Measurements from ENCODE around the gene DNMT3A.

DNA sequence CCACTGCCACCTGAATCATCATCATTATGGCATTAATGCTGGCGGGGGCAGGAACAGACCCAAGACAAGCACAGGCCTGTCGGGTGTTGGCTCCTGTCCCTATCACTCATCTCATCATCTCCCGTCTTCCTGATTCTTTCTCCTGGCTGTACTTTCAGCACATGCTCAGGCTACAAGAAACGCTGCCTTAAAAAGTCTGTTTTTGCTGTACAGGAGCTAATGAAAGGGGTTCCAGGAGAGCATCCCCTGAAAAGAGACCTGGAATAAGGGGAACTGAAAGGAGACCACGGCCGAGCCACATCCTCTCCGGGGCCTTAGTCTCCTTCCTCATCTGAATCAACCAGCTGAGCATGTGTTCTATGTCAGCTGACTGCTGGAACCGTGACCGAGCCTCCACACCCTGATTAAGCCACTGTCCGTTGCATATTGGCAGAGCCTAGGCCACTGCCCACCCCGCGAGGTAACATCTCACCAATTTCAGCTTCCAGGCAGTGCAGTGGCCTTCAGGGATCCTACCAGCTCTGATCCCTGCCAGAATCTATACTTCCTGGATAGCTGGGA lies 62.6 kb downstream of the DNMT3A start:
- TF ChIP-seq, protein P1, sequence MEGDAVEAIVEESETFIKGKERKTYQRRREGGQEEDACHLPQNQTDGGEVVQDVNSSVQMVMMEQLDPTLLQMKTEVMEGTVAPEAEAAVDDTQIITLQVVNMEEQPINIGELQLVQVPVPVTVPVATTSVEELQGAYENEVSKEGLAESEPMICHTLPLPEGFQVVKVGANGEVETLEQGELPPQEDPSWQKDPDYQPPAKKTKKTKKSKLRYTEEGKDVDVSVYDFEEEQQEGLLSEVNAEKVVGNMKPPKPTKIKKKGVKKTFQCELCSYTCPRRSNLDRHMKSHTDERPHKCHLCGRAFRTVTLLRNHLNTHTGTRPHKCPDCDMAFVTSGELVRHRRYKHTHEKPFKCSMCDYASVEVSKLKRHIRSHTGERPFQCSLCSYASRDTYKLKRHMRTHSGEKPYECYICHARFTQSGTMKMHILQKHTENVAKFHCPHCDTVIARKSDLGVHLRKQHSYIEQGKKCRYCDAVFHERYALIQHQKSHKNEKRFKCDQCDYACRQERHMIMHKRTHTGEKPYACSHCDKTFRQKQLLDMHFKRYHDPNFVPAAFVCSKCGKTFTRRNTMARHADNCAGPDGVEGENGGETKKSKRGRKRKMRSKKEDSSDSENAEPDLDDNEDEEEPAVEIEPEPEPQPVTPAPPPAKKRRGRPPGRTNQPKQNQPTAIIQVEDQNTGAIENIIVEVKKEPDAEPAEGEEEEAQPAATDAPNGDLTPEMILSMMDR (conservative IDR thresholded peaks at IDR 0.05), result no peak
- TF ChIP-seq ZFX (IDR thresholded peaks at IDR 0.05), result no peak

All from C4-2B (cell line).